H1 (cell line): Measurements from ENCODE around the gene NIPAL1. TPM values are rescaled to one million over a fixed set of nuclear protein-coding genes. Genes with fewer than 3 reads are reported as not detected.

Experiments
- CBX5 ChIP-seq: fragments of 300-800, 300-1000 bp; sonication (generic); IDR thresholded peaks from 2 replicates; pipeline ENCODE4 v1.7.1; 2016; ENCODE audit warnings: antibody characterized with exemption, low read length, low read depth
- EGR1 ChIP-seq: IDR thresholded peaks from 2 replicates; pipeline ENCODE4 v1.6.1; 2011; ENCODE audit warnings: low read depth, low read length, borderline replicate concordance
- EP300 ChIP-seq, 2 experiments: IDR thresholded peaks; 1 replicate in 1 of 2; 2 replicates in 1 of 2; pipeline ENCODE4 v1.6.1; 2011 to 2012; ENCODE audit warnings: low read depth in 2 of 2, low read length in 2 of 2, mild to moderate bottlenecking in 2 of 2, borderline replicate concordance in 1 of 2, inconsistent platforms in 1 of 2, moderate library complexity in 1 of 2
- NRF1 ChIP-seq: IDR thresholded peaks from 2 replicates; pipeline ENCODE4 v1.6.1; 2011; ENCODE audit warnings: mild to moderate bottlenecking, low read depth, low read length, improper control_type of control experiment
- RAD21 ChIP-seq, 2 experiments: IDR thresholded peaks in 1 of 2; conservative IDR thresholded peaks in 1 of 2; 2 replicates each; pipeline ENCODE4 v1.6.1; 2011; ENCODE audit warnings: low read depth in 2 of 2, low read length in 2 of 2, improper control_type of control experiment in 1 of 2, inconsistent platforms in 1 of 2, mild to moderate bottlenecking in 1 of 2, moderate library complexity in 1 of 2
- TBP ChIP-seq: IDR thresholded peaks from 2 replicates; pipeline ENCODE4 v1.6.1; 2011; ENCODE audit warnings: low read depth, low read length, improper control_type of control experiment
- TCF12 ChIP-seq: IDR thresholded peaks from 2 replicates; pipeline ENCODE4 v1.6.1; 2011; ENCODE audit warnings: low read depth, mild to moderate bottlenecking, low read length
- polyA plus RNA-seq, 7 experiments: library from polyadenylated mRNA; depleted of rRNA in 3 of 7; stranded (reverse) in 5 of 7; unstranded in 2 of 7; fragments of >200 nt in 5 of 7; fragments of 200-250 nt in 2 of 7; gene quantifications; 1 replicate in 5 of 7; 2 replicates in 1 of 7; 4 replicates in 1 of 7; pipeline versions ENCODE4 v1.2.1 to v1.2.3, GENCODE V29; 2011 to 2013; ENCODE audit warnings: missing spikeins in 2 of 7, mixed read lengths in 2 of 7
- total RNA-seq: library from RNA; stranded (reverse); fragmentation: NEBNext Ultra II Directional; extraction: Animal tissue kit (Norgen Biotek cat#: 25700); gene quantifications from 2 replicates; pipeline ENCODE4 v1.2.1, GENCODE V29; 2021

The NIPAL1 gene
- total and polyA plus RNA-seq, 2 of the 8 experiments (the other 6 are each of a cell fraction or from before 2014, with no cell fraction given) = 1.4 to 4.9 TPM

GRCh38 chr4:47996021-47996420 is 20.6 kb upstream of the NIPAL1 start (continued):
- TF ChIP-seq TCF12 (no peak), NRF1 (no peak), TBP (no peak), CBX5 (no peak), EGR1 (no peak), EP300 (IDR thresholded peaks at IDR 0.05; ENCODE audit: borderline replicate concordance in 1 of 2, low read depth in 2 of 2, low read length in 2 of 2) (no peak), RAD21 (IDR thresholded peaks at IDR 0.05 in 1 of 2, conservative IDR thresholded peaks at IDR 0.05 in 1 of 2; ENCODE audit: low read depth in 2 of 2, low read length in 2 of 2) (no peak)
